HepG2 (cell line): ENCODE measurements around the gene OTOP3. TPM values are rescaled to one million over a fixed set of nuclear protein-coding genes. Genes with fewer than 3 reads are reported as not detected.

Source experiments
- BRD4 ChIP-seq: sonication (generic); formaldehyde crosslinking; IDR thresholded peaks from 2 replicates; pipeline ENCODE4 v1.4.0; 2020; ENCODE audit warnings: missing genetic modification reagents
- KLF9 ChIP-seq: IDR thresholded peaks from 2 replicates; pipeline ENCODE4 v1.6.1; 2016; ENCODE audit warnings: low read depth
- NONO ChIP-seq, 2 experiments: fragments of 450-650 bp in 1 of 2; sonication (generic) in 1 of 2; formaldehyde crosslinking in 1 of 2; IDR thresholded peaks in 1 of 2; conservative IDR thresholded peaks in 1 of 2; 2 replicates each; pipeline versions ENCODE4 v1.6.1 to v1.8.0; 2017 to 2022; ENCODE audit warnings: mild to moderate bottlenecking in 1 of 2, missing genetic modification reagents in 1 of 2, moderate library complexity in 1 of 2
- NR2F2 ChIP-seq: IDR thresholded peaks from 2 replicates; pipeline ENCODE4 v1.6.1; 2012; ENCODE audit warnings: low read depth, inconsistent platforms, borderline replicate concordance
- RBFOX2 ChIP-seq: fragments of 200-400 bp; formaldehyde crosslinking; IDR thresholded peaks from 2 replicates; pipeline ENCODE4 v1.6.1; 2017; ENCODE audit warnings: low read depth, mild to moderate bottlenecking, low read length
- SPEN ChIP-seq: sonication (generic); formaldehyde crosslinking; IDR thresholded peaks from 2 replicates; pipeline ENCODE4 v1.5.1; 2020; ENCODE audit warnings: low read depth, mild to moderate bottlenecking, missing genetic modification reagents
- ZBTB20 ChIP-seq: sonication (generic); formaldehyde crosslinking; IDR thresholded peaks from 2 replicates; pipeline ENCODE4 v1.8.1; 2023; ENCODE audit warnings: missing genetic modification reagents, low read depth, mild to moderate bottlenecking, borderline replicate concordance
- ZNF121 ChIP-seq: sonication (generic); formaldehyde crosslinking; IDR thresholded peaks from 2 replicates; pipeline ENCODE4 v1.5.0; 2020; ENCODE audit warnings: mild to moderate bottlenecking, missing genetic modification reagents
- ZNF251 ChIP-seq: sonication (generic); formaldehyde crosslinking; IDR thresholded peaks from 2 replicates; pipeline ENCODE4 v1.9.0; 2021; ENCODE audit warnings: mild to moderate bottlenecking, missing genetic modification reagents
- ZNF292 ChIP-seq: sonication (generic); formaldehyde crosslinking; IDR thresholded peaks from 2 replicates; pipeline ENCODE4 v1.8.1; 2022; ENCODE audit warnings: mild to moderate bottlenecking, low read depth, missing genetic modification reagents, borderline replicate concordance
- ZNF354B ChIP-seq: sonication (generic); formaldehyde crosslinking; IDR thresholded peaks from 2 replicates; pipeline ENCODE4 v1.8.0; 2022; ENCODE audit warnings: mild to moderate bottlenecking, missing genetic modification reagents
- ZNF607 ChIP-seq: sonication (generic); formaldehyde crosslinking; IDR thresholded peaks from 2 replicates; pipeline ENCODE4 v1.5.1; 2020; ENCODE audit warnings: missing genetic modification reagents, mild to moderate bottlenecking, borderline replicate concordance
- ZNF724P ChIP-seq: sonication (generic); formaldehyde crosslinking; IDR thresholded peaks from 2 replicates; pipeline ENCODE4 v1.8.0; 2022; ENCODE audit warnings: missing genetic modification reagents, borderline replicate concordance
- ZNF777 ChIP-seq: sonication (generic); formaldehyde crosslinking; IDR thresholded peaks from 2 replicates; pipeline ENCODE4 v1.4.0; 2020; ENCODE audit warnings: missing genetic modification reagents
- ZSCAN25 ChIP-seq: sonication (generic); formaldehyde crosslinking; IDR thresholded peaks from 2 replicates; pipeline ENCODE4 v1.8.0; 2022; ENCODE audit warnings: mild to moderate bottlenecking, missing genetic modification reagents
- polyA plus RNA-seq, 8 experiments: library from polyadenylated mRNA; depleted of rRNA in 3 of 8; stranded (reverse) in 7 of 8; unstranded in 1 of 8; fragments of >200 nt; fragmentation: Illumina TruSeq in 4 of 8; extraction: Trizol in 4 of 8; gene quantifications; 2 replicates each; pipeline versions ENCODE4 v1.2.1 to v1.2.3, GENCODE V29; 2011 to 2016; ENCODE audit warnings: low read depth in 4 of 8, missing spikeins in 1 of 8, mixed read lengths in 1 of 8; ENCODE audit not compliant: insufficient read depth in 1 of 8
- total RNA-seq, 5 experiments: library from RNA; depleted of rRNA; stranded (reverse); fragments of >200 nt; fragmentation: Illumina TruSeq; extraction: Trizol; gene quantifications; 2 replicates each; pipeline ENCODE4 v1.2.3, GENCODE V29; 2016; ENCODE audit warnings: low read depth in 1 of 5
- TF ChIP-seq, protein P1 (sequence below): sonication (generic); formaldehyde crosslinking; IDR thresholded peaks from 2 replicates; pipeline ENCODE4 v1.5.1; 2020; ENCODE audit warnings: missing genetic modification reagents, mild to moderate bottlenecking, borderline replicate concordance
- TF ChIP-seq, protein P2 (sequence below): sonication (generic); formaldehyde crosslinking; IDR thresholded peaks from 2 replicates; pipeline ENCODE4 v1.5.0; 2020; ENCODE audit warnings: missing genetic modification reagents, mild to moderate bottlenecking, borderline replicate concordance
- TF ChIP-seq, protein P3 (sequence below): sonication (generic); formaldehyde crosslinking; IDR thresholded peaks from 2 replicates; pipeline ENCODE4 v1.8.1; 2023; ENCODE audit warnings: missing genetic modification reagents, inconsistent platforms, borderline replicate concordance
- TF ChIP-seq, protein P4 (sequence below): sonication (generic); formaldehyde crosslinking; IDR thresholded peaks from 2 replicates; pipeline ENCODE4 v1.4.0; 2020; ENCODE audit warnings: mild to moderate bottlenecking, missing genetic modification reagents
- TF ChIP-seq, protein P5 (sequence below): sonication (generic); formaldehyde crosslinking; conservative IDR thresholded peaks from 2 replicates; pipeline ENCODE4 v1.4.0; 2020; ENCODE audit warnings: mild to moderate bottlenecking, missing genetic modification reagents, moderate library complexity

The OTOP3 gene
- total and polyA plus RNA-seq, 2 of the 13 experiments (the other 11 are each of a cell fraction or from before 2014, with no cell fraction given) = not detected

DNA sequence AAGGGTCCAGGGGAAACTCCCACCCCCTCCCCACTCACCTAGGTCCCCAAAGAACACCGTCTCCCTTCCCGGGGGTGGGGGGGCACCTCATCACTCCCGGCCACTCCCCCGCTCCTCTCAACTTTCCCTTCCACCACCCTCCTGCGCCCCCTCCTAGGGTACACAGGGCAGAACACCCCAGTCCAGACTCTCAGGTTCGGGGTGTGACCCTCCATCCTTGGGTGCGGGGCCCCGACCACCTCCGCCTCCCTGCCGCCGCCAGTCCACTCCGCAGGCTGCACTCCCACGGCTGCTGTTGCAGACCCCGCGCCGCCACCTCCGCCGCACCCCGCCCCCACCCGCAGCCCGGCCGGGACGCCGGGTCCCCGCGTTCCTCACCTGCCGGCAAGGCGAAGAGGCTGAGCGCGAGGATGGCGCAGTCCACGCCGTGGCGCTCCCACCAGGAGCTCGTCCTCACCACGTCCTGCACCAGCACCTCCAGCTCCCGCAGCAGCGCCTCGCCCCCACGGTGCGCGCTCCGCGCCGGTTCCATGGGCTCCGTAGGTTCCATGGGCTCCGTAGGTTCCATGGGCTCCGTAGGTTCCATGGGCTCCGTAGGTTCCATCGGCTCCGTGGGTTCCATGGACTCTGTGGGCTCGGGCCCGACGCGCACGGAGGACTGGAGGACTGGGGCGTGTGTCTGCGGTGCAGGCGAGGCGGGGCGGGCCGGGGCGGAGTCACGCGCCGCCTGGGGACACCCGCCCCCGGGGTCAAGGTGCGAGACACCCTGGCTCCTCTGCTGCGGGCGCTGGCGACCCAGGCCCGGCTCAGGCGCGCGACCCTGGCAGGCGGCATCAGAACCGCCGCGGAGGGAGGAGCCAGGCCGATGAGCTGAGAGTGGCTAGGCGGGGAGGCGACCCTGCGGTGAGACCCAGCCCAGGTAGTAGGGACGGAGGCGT, 42.5 kb upstream of the OTOP3 start, which contains the start of gene FADS6 (continued):
- no peak for TF ChIP-seq ZNF354B (CRISPR knock-in tag)
- no peak for TF ChIP-seq ZSCAN25 (CRISPR knock-in tag)
- TF ChIP-seq, protein P1, sequence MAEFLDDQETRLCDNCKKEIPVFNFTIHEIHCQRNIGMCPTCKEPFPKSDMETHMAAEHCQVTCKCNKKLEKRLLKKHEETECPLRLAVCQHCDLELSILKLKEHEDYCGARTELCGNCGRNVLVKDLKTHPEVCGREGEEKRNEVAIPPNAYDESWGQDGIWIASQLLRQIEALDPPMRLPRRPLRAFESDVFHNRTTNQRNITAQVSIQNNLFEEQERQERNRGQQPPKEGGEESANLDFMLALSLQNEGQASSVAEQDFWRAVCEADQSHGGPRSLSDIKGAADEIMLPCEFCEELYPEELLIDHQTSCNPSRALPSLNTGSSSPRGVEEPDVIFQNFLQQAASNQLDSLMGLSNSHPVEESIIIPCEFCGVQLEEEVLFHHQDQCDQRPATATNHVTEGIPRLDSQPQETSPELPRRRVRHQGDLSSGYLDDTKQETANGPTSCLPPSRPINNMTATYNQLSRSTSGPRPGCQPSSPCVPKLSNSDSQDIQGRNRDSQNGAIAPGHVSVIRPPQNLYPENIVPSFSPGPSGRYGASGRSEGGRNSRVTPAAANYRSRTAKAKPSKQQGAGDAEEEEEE (CRISPR knock-in tag) = no peak
- TF ChIP-seq, protein P2, sequence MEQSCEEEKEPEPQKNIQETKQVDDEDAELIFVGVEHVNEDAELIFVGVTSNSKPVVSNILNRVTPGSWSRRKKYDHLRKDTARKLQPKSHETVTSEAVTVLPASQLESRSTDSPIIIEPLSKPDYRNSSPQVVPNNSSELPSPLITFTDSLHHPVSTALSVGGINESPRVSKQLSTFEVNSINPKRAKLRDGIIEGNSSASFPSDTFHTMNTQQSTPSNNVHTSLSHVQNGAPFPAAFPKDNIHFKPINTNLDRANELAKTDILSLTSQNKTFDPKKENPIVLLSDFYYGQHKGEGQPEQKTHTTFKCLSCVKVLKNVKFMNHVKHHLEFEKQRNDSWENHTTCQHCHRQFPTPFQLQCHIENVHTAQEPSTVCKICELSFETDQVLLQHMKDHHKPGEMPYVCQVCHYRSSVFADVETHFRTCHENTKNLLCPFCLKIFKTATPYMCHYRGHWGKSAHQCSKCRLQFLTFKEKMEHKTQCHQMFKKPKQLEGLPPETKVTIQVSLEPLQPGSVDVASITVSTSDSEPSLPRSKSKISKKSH = no peak
- no peak for TF ChIP-seq ZNF724P
- no peak for TF ChIP-seq BRD4
- peak; percentile 80 for TF ChIP-seq ZNF121 (CRISPR knock-in tag)
- no peak for TF ChIP-seq NR2F2
- TF ChIP-seq ZNF292 (CRISPR knock-in tag) = no peak
- TF ChIP-seq ZBTB20 (CRISPR knock-in tag) = no peak
- TF ChIP-seq ZNF251 (CRISPR knock-in tag) = no peak
- TF ChIP-seq, protein P3, sequence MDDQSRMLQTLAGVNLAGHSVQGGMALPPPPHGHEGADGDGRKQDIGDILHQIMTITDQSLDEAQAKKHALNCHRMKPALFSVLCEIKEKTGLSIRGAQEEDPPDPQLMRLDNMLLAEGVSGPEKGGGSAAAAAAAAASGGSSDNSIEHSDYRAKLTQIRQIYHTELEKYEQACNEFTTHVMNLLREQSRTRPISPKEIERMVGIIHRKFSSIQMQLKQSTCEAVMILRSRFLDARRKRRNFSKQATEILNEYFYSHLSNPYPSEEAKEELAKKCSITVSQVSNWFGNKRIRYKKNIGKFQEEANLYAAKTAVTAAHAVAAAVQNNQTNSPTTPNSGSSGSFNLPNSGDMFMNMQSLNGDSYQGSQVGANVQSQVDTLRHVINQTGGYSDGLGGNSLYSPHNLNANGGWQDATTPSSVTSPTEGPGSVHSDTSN (CRISPR knock-in tag) = no peak
- TF ChIP-seq, protein P4, sequence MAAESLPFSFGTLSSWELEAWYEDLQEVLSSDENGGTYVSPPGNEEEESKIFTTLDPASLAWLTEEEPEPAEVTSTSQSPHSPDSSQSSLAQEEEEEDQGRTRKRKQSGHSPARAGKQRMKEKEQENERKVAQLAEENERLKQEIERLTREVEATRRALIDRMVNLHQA (CRISPR knock-in tag) = no peak
- TF ChIP-seq RBFOX2 = no peak
- TF ChIP-seq ZNF777 (CRISPR knock-in tag) = 0 out of 2 replicates have a peak, but pooled peaks have one; percentile 25
- TF ChIP-seq NONO (IDR thresholded peaks at IDR 0.05) = no peak
- TF ChIP-seq NONO (CRISPR knock-in tag; conservative IDR thresholded peaks at IDR 0.05) = peak; percentile 49; the same call in 1 of the 2 replicates
- TF ChIP-seq KLF9 (CRISPR knock-in tag) = no peak
- peak; percentile 49; the same call in 1 of the 2 replicates for TF ChIP-seq SPEN (CRISPR knock-in tag)
- TF ChIP-seq ZNF607 (CRISPR knock-in tag) = no peak
- TF ChIP-seq, protein P5, sequence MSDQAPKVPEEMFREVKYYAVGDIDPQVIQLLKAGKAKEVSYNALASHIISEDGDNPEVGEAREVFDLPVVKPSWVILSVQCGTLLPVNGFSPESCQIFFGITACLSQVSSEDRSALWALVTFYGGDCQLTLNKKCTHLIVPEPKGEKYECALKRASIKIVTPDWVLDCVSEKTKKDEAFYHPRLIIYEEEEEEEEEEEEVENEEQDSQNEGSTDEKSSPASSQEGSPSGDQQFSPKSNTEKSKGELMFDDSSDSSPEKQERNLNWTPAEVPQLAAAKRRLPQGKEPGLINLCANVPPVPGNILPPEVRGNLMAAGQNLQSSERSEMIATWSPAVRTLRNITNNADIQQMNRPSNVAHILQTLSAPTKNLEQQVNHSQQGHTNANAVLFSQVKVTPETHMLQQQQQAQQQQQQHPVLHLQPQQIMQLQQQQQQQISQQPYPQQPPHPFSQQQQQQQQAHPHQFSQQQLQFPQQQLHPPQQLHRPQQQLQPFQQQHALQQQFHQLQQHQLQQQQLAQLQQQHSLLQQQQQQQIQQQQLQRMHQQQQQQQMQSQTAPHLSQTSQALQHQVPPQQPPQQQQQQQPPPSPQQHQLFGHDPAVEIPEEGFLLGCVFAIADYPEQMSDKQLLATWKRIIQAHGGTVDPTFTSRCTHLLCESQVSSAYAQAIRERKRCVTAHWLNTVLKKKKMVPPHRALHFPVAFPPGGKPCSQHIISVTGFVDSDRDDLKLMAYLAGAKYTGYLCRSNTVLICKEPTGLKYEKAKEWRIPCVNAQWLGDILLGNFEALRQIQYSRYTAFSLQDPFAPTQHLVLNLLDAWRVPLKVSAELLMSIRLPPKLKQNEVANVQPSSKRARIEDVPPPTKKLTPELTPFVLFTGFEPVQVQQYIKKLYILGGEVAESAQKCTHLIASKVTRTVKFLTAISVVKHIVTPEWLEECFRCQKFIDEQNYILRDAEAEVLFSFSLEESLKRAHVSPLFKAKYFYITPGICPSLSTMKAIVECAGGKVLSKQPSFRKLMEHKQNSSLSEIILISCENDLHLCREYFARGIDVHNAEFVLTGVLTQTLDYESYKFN = no peak
